IMR-90 (cell line): ENCODE results near the gene MLXIPL. TPM values are rescaled to one million over a fixed set of nuclear protein-coding genes. Genes with fewer than 3 reads are reported as not detected.

Experiments used
- ATAC-seq: fragments of 200-7000 bp; cut with Tn5 transposase; 2 replicates; pipeline ENCODE4 v1.9.1; 2020; ENCODE audit warnings: low read depth, mild to moderate bottlenecking, moderate library complexity
- BruUV-seq: library from RNA; stranded (reverse); fragments of 400-500 nt; replicated peaks from 2 replicates; lab custom pipeline; 2021; lab: Mats Ljungman, UMichigan
- CTCF ChIA-PET: fragments of 300-600 bp; formaldehyde crosslinking; extraction: SDS; loops from one replicate; lab custom pipeline; 2021; ENCODE audit warnings: antibody characterized with exemption; lab: Yijun Ruan, JAX
- POLR2A ChIA-PET: fragments of 300-600 bp; sonication (Branson Sonifier 250); formaldehyde crosslinking; loops from one replicate; lab custom pipeline; 2022; ENCODE audit warnings: antibody characterized with exemption; ENCODE audit not compliant: unreplicated experiment; lab: Charles Lee
- DNase-seq: peaks from one replicate; pipeline ENCODE4 v3.0.0; 2013
- H2AFZ ChIP-seq: replicated peaks from 2 replicates; pipeline ENCODE3; 2013; ENCODE audit warnings: low read length, mild to moderate bottlenecking; ENCODE audit not compliant: poor library complexity
- H2AK5ac ChIP-seq: 2 replicates; pipeline ENCODE4 v1.6.1; 2013; ENCODE audit warnings: low read depth, low read length, inconsistent platforms
- H2AK9ac ChIP-seq: replicated peaks from 2 replicates; pipeline ENCODE3; 2013; ENCODE audit warnings: mild to moderate bottlenecking, low read depth, low read length, moderate library complexity; ENCODE audit not compliant: poor library complexity
- H2BK120ac ChIP-seq: 2 replicates; pipeline ENCODE4 v1.6.1; 2013; ENCODE audit warnings: low read depth, low read length, inconsistent platforms
- H2BK15ac ChIP-seq: 3 replicates; pipeline ENCODE4 v1.6.1; 2013; ENCODE audit warnings: low read depth, low read length, inconsistent platforms
- H2BK20ac ChIP-seq: 2 replicates; pipeline ENCODE4 v1.6.1; 2013; ENCODE audit warnings: low read depth, mild to moderate bottlenecking, inconsistent platforms, low read length, moderate library complexity
- H2BK5ac ChIP-seq: 2 replicates; pipeline ENCODE4 v1.6.1; 2013; ENCODE audit warnings: mild to moderate bottlenecking, low read depth, low read length, inconsistent platforms; ENCODE audit not compliant: poor library complexity, severe bottlenecking
- H3K14ac ChIP-seq: replicated peaks from 2 replicates; pipeline ENCODE4 v1.6.1; 2013; ENCODE audit warnings: low read depth, low read length, inconsistent platforms
- H3K18ac ChIP-seq: 2 replicates; pipeline ENCODE4 v1.6.1; 2013; ENCODE audit warnings: low read depth, low read length, control low read depth
- H3K23ac ChIP-seq: 2 replicates; pipeline ENCODE4 v1.6.1; 2013; ENCODE audit warnings: low read depth, low read length, inconsistent platforms
- H3K27ac ChIP-seq: 2 replicates; pipeline ENCODE4 v1.5.1; 2013; ENCODE audit warnings: mild to moderate bottlenecking, control low read depth, low read length; ENCODE audit not compliant: insufficient read depth
- H3K27me3 ChIP-seq: 2 replicates; pipeline ENCODE4 v1.6.1; 2013; ENCODE audit warnings: low read length; ENCODE audit not compliant: control insufficient read depth, insufficient read depth
- H3K36me3 ChIP-seq: 2 replicates; pipeline ENCODE4 v1.6.1; 2013; ENCODE audit warnings: low read length, mixed read lengths; ENCODE audit not compliant: control insufficient read depth, insufficient read depth
- H3K4ac ChIP-seq: 2 replicates; pipeline ENCODE4 v1.6.1; 2013; ENCODE audit warnings: low read depth, low read length, inconsistent platforms
- H3K4me1 ChIP-seq: 2 replicates; pipeline ENCODE4 v1.6.1; 2013; ENCODE audit warnings: low read length, mixed read lengths; ENCODE audit not compliant: control insufficient read depth, insufficient read depth
- H3K4me2 ChIP-seq: 2 replicates; pipeline ENCODE4 v1.6.1; 2013; ENCODE audit warnings: low read depth, mild to moderate bottlenecking, control low read depth, low read length, moderate library complexity
- H3K4me3 ChIP-seq: 2 replicates; pipeline ENCODE4 v1.5.1; 2013; ENCODE audit warnings: low read depth, mild to moderate bottlenecking, control low read depth, low read length, moderate library complexity; ENCODE audit not compliant: insufficient read depth
- H3K56ac ChIP-seq: 2 replicates; pipeline ENCODE4 v1.6.1; 2013; ENCODE audit warnings: low read length, inconsistent platforms; ENCODE audit not compliant: insufficient read depth; ENCODE audit errors: extremely low read depth
- H3K79me1 ChIP-seq, 2 experiments: 2 replicates each; pipeline ENCODE4 v1.6.1; 2013; ENCODE audit warnings: low read length in 2 of 2, inconsistent platforms in 1 of 2, low read depth in 1 of 2
- H3K9ac ChIP-seq: 2 replicates; pipeline ENCODE4 v1.6.1; 2013; ENCODE audit warnings: low read depth, low read length, control low read depth
- H3K9me1 ChIP-seq: 2 replicates; pipeline ENCODE4 v1.6.1; 2013; ENCODE audit warnings: low read length, inconsistent platforms; ENCODE audit not compliant: insufficient read depth
- H3K9me3 ChIP-seq: 2 replicates; pipeline ENCODE4 v1.6.1; 2013; ENCODE audit warnings: low read length; ENCODE audit not compliant: control insufficient read depth, insufficient read depth
- H4K20me1 ChIP-seq: 2 replicates; pipeline ENCODE4 v1.6.1; 2013; ENCODE audit warnings: low read length, inconsistent platforms; ENCODE audit not compliant: insufficient read depth
- H4K5ac ChIP-seq: 2 replicates; pipeline ENCODE4 v1.6.1; 2013; ENCODE audit warnings: mild to moderate bottlenecking, low read depth, low read length, control low read depth
- H4K8ac ChIP-seq, 2 experiments: 2 replicates each; pipeline ENCODE4 v1.6.1; 2013; ENCODE audit warnings: low read depth in 2 of 2, low read length in 2 of 2, control low read depth in 1 of 2, inconsistent platforms in 1 of 2
- H4K91ac ChIP-seq: 2 replicates; pipeline ENCODE4 v1.6.1; 2013; ENCODE audit warnings: low read depth, low read length, inconsistent platforms; ENCODE audit not compliant: insufficient read depth
- BHLHE40 ChIP-seq: fragments of 150-350 bp; IDR thresholded peaks from 2 replicates; pipeline ENCODE4 v1.6.1; 2016; ENCODE audit warnings: mild to moderate bottlenecking, low read depth, low read length
- CEBPB ChIP-seq: IDR thresholded peaks from 2 replicates; pipeline ENCODE4 v1.6.1; 2012; ENCODE audit warnings: low read depth, low read length, improper control_type of control experiment
- CHD1 ChIP-seq: IDR thresholded peaks from 2 replicates; pipeline ENCODE4 v1.6.1; 2012; ENCODE audit warnings: low read depth, low read length, improper control_type of control experiment
- FOS ChIP-seq: fragments of 150-350 bp; IDR thresholded peaks from 2 replicates; pipeline ENCODE4 v1.6.1; 2016; ENCODE audit warnings: low read depth, low read length
- MAFK ChIP-seq: IDR thresholded peaks from 2 replicates; pipeline ENCODE4 v1.6.1; 2012; ENCODE audit warnings: low read depth, low read length, improper control_type of control experiment
- MAZ ChIP-seq: IDR thresholded peaks from 2 replicates; pipeline ENCODE4 v1.6.1; 2012; ENCODE audit warnings: low read depth, mild to moderate bottlenecking, low read length, improper control_type of control experiment, moderate library complexity, borderline replicate concordance
- MXI1 ChIP-seq: IDR thresholded peaks from 2 replicates; pipeline ENCODE4 v1.6.1; 2012; ENCODE audit warnings: low read depth, mild to moderate bottlenecking, low read length, moderate library complexity, borderline replicate concordance
- NFE2L2 ChIP-seq: fragments of 150-350 bp; IDR thresholded peaks from 2 replicates; pipeline ENCODE4 v1.6.1; 2016; ENCODE audit warnings: low read depth, mild to moderate bottlenecking, low read length
- POLR2A ChIP-seq: IDR thresholded peaks from 2 replicates; pipeline ENCODE4 v1.6.1; 2012; ENCODE audit warnings: mild to moderate bottlenecking, low read depth, low read length
- RAD21 ChIP-seq: IDR thresholded peaks from 2 replicates; pipeline ENCODE4 v1.6.1; 2012; ENCODE audit warnings: low read length, improper control_type of control experiment
- RCOR1 ChIP-seq: IDR thresholded peaks from 2 replicates; pipeline ENCODE4 v1.6.1; 2012; ENCODE audit warnings: mild to moderate bottlenecking, low read length, improper control_type of control experiment; ENCODE audit not compliant: insufficient replicate concordance
- RFX5 ChIP-seq: IDR thresholded peaks from 2 replicates; pipeline ENCODE4 v1.8.0; 2012; ENCODE audit warnings: low read depth, mild to moderate bottlenecking, low read length, moderate library complexity
- SMC3 ChIP-seq: fragments of 150-350 bp; IDR thresholded peaks from 2 replicates; pipeline ENCODE4 v1.6.1; 2016; ENCODE audit warnings: low read depth, mild to moderate bottlenecking, antibody characterized with exemption, low read length, moderate library complexity
- WGBS, 2 experiments: methylation state at CpG; one replicate each; pipeline versions ENCODE4 v1.1.5 to v1.1.7; 2013; ENCODE audit warnings: missing lambda C conversion rate in 2 of 2; ENCODE audit not compliant: insufficient read length in 1 of 2; ENCODE audit errors: extremely low coverage in 2 of 2; 5-methylcytosine and 5-hydroxymethylcytosine counted together
- dilution Hi-C: fragments of 300-500 bp; cut with HindIII; formaldehyde crosslinking; loops from one replicate; pipeline ENCODE4 v1.14.3; 2018; ENCODE audit warnings: low sequenced_read_pairs; ENCODE audit not compliant: unreplicated experiment
- in situ Hi-C: fragments of 300-500 bp; cut with MboI; formaldehyde crosslinking; loops from 3 replicates; pipeline ENCODE4 v1.14.3; 2019; ENCODE audit warnings: low sequenced_read_pairs, inconsistent platforms, mixed read lengths
- intact Hi-C: fragments of 100-400 bp; cut with micrococcal nuclease; formaldehyde crosslinking; loops from 2 replicates; pipeline ENCODE4 v1.10.0; 2022
- polyA plus RNA-seq, 3 experiments: library from polyadenylated mRNA; depleted of rRNA; stranded (reverse); fragments of >200 nt; gene quantifications; 2 replicates each; pipeline ENCODE4 v1.2.3, GENCODE V29; 2012; ENCODE audit warnings: low replicate concordance in 1 of 3
- total RNA-seq: library from RNA; depleted of rRNA; stranded (reverse); fragments of >200 nt; gene quantifications from 2 replicates; pipeline ENCODE4 v1.2.3, GENCODE V29; 2012
- TF ChIP-seq, protein P1 (sequence below): fragments of 150-350 bp; IDR thresholded peaks from 2 replicates; pipeline ENCODE4 v1.6.1; 2017; ENCODE audit warnings: mild to moderate bottlenecking, antibody characterized with exemption, low read length, low read depth
- TF ChIP-seq, protein P2 (sequence below): conservative IDR thresholded peaks from 2 replicates; pipeline ENCODE4 v1.5.1; 2012; ENCODE audit warnings: mild to moderate bottlenecking, low read depth, low read length, improper control_type of control experiment

MLXIPL gene
- total and polyA plus RNA-seq, 2 of the 4 experiments (the other 2 are of a cell fraction), result not detected

DNA sequence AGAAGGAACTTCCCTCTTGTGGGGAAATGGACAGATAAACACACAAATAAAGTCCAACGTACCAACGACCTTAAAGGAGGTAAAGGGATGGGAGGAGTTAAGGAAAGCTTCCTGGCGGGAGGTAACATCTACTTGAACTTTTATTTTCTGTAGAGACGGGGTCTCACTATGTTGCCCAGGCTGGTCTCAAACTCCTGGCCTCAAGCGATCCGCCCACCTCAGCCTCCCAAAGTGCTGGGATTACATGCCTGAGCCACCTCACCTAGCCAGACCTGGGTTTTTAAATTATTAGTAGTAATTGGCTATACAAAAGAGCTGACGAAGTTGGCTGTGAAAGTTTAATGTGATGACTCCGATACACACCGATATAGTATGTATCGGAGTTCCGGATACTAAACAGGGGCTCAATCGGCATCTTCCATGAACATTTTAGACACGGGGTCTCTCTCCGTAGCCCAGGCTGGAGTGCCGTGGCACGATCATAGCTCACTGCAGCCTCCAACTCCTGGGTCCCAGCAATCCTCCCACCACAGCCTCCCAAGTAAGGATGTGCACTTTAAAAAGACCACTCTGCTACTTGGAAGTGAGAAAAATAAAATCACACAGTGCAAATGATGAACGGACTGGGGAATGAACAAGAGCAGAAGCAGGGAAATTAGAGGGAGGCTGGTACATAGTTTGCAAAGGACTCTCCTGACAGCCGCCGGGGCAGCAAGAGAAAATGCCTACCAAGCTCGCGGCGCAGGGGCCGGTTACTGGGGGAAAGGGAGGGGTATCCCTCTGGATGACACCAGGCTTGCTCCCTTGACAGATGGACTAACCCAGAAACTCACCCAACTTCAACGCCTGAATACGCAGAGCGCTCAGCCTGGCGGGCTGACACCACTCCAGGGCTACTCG lies 67.9 kb downstream of the MLXIPL start:
- peak overlapping the region; percentile 62 for H3K27ac ChIP-seq
- ATAC-seq, result no peak
- no peak overlapping the region; a peak in 2 of 4 replicates for H4K8ac ChIP-seq
- dilution Hi-C loops (no loop called here), intact Hi-C loops (loop anchor here (2.0 kb wide), 1 partner anchor 34 kb away; the partner anchor contains the start of gene BAZ1B), in situ Hi-C loops (no loop called here)
- peak overlapping the region; percentile 33 for H2AK9ac ChIP-seq
- peak overlapping the region; percentile 23; the same call in 1 of the 2 replicates for H3K14ac ChIP-seq
- no peak overlapping the region for H2BK20ac ChIP-seq
- H3K4me3 ChIP-seq, result peak overlapping the region; percentile 72
- peaks cover 7% of the 10 kb centered on the region for H3K36me3 ChIP-seq
- H3K18ac ChIP-seq, result no peak overlapping the region
- H3K4me2 ChIP-seq, result peak overlapping the region; percentile 75
- H4K20me1 ChIP-seq, result peaks cover 35% of the 10 kb centered on the region
- H2AK5ac ChIP-seq, result peak overlapping the region; percentile 12; the same call in 1 of the 2 replicates
- H3K79me1 ChIP-seq, result peaks cover 15 to 45% of the 10 kb centered on the region in 2 experiments
- TSS peak; percentile 41 for BruUV-seq
- peak overlapping the region; percentile 80 for H2AFZ ChIP-seq
- H2BK120ac ChIP-seq, result no peak overlapping the region
- no peak overlapping the region for H4K91ac ChIP-seq
- POLR2A ChIA-PET, result no interaction called here
- H3K27me3 ChIP-seq, result no peaks in the 10 kb centered on the region
- H3K4me1 ChIP-seq, result peaks cover 13% of the 10 kb centered on the region
- CTCF ChIA-PET, result interaction anchor here (0.5 kb wide), 1 partner anchor 10 kb away, joined by 4 read pairs; no protein-coding TSS in a partner anchor
- peak; percentile 20 for DNase-seq
- peak overlapping the region; percentile 4 for H2BK5ac ChIP-seq
- peaks cover 14% of the 10 kb centered on the region for H3K9me1 ChIP-seq
- H3K9ac ChIP-seq, result peak overlapping the region; percentile 80
- 77% methylated on average over 6 of the region's 28 CpGs; no CpG with 5 or more reads in 1 of the 2 experiments for WGBS, 2 experiments
- no peak overlapping the region for H3K56ac ChIP-seq
- H4K5ac ChIP-seq, result no peak overlapping the region
- no peaks in the 10 kb centered on the region for H3K9me3 ChIP-seq
- H3K23ac ChIP-seq, result peak overlapping the region; percentile 2; the same call in 1 of the 2 replicates
- no peak overlapping the region for H2BK15ac ChIP-seq
- H3K4ac ChIP-seq, result no peak overlapping the region; the same call in 1 of the 2 replicates
- TF ChIP-seq MAZ (no peak), MAFK (no peak), CHD1 (no peak), FOS (no peak), POLR2A (no peak; the same call in 1 of the 2 replicates), NFE2L2 (no peak), MXI1 (no peak), RFX5 (no peak), CEBPB (no peak), RCOR1 (no peak), SMC3 (no peak), RAD21 (no peak), BHLHE40 (no peak)
- TF ChIP-seq, protein P1, sequence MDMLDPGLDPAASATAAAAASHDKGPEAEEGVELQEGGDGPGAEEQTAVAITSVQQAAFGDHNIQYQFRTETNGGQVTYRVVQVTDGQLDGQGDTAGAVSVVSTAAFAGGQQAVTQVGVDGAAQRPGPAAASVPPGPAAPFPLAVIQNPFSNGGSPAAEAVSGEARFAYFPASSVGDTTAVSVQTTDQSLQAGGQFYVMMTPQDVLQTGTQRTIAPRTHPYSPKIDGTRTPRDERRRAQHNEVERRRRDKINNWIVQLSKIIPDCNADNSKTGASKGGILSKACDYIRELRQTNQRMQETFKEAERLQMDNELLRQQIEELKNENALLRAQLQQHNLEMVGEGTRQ, result no peak
- TF ChIP-seq, protein P2, sequence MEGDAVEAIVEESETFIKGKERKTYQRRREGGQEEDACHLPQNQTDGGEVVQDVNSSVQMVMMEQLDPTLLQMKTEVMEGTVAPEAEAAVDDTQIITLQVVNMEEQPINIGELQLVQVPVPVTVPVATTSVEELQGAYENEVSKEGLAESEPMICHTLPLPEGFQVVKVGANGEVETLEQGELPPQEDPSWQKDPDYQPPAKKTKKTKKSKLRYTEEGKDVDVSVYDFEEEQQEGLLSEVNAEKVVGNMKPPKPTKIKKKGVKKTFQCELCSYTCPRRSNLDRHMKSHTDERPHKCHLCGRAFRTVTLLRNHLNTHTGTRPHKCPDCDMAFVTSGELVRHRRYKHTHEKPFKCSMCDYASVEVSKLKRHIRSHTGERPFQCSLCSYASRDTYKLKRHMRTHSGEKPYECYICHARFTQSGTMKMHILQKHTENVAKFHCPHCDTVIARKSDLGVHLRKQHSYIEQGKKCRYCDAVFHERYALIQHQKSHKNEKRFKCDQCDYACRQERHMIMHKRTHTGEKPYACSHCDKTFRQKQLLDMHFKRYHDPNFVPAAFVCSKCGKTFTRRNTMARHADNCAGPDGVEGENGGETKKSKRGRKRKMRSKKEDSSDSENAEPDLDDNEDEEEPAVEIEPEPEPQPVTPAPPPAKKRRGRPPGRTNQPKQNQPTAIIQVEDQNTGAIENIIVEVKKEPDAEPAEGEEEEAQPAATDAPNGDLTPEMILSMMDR, result no peak
